ENCODE results near the gene CENPI.
"Not testable (repeated sequence)": the region's sequence is repeated elsewhere in the genome, so short reads cannot be mapped to it uniquely, and the experiment has no call there.

CENPI gene

GRCh38 chrX:101097546-101098453, at the start of gene CENPI:
TSS of gene CENPI (plus strand) at chrX:101098204. CDS start at chrX:101101071, 2,867 bp downstream.
- DNase-seq: peak; percentile 93 to 94

- DNase-seq: no peak
Observed at GRCh38 chrX:101051153-101051548, 46.9 kb upstream of the CENPI start.

GRCh38 chrX:101051549-101052302, 46.3 kb upstream of the CENPI start, which contains the start of gene TRMT2B:
TSS of gene TRMT2B (minus strand) at chrX:101052111. CDS start at chrX:101042289, 9,822 bp downstream.
- DNase-seq: peak; percentile 83

- not testable (repeated sequence) for DNase-seq
Observed at GRCh38 chrX:101056551-101056950, 41.5 kb upstream of the CENPI start.

- no peak for DNase-seq
Observed at GRCh38 chrX:101057093-101057714, 40.8 kb upstream of the CENPI start.

- DNase-seq: no peak
Observed at GRCh38 chrX:101062176-101062575, 35.8 kb upstream of the CENPI start.

GRCh38 chrX:101071582-101071981, 26.4 kb upstream of the CENPI start:
- DNase-seq: no peak

GRCh38 chrX:101078716-101079598, 19.0 kb upstream of the CENPI start, which contains the start of gene TMEM35A:
TSS of gene TMEM35A (plus strand) at chrX:101078879. CDS start at chrX:101079003, 124 bp downstream.
- no peak for DNase-seq

- no peak for DNase-seq
Observed at GRCh38 chrX:101079736-101080270, 18.2 kb upstream of the CENPI start.

GRCh38 chrX:101080326-101081124, 17.5 kb upstream of the CENPI start:
- DNase-seq: no peak

- DNase-seq: no peak
Observed at GRCh38 chrX:101081231-101081630, 16.8 kb upstream of the CENPI start.

GRCh38 chrX:101091817-101092216, 6.2 kb upstream of the CENPI start:
- no peak for DNase-seq

GRCh38 chrX:101108284-101108683, 10.3 kb downstream of the CENPI start:
- DNase-seq: no peak

GRCh38 chrX:101117701-101118100, 19.7 kb downstream of the CENPI start:
- no peak for DNase-seq

- no peak for DNase-seq
Observed at GRCh38 chrX:101136235-101136634, 38.2 kb downstream of the CENPI start.
